ENCODE results near the gene PROM1. TPM values are rescaled to one million over a fixed set of nuclear protein-coding genes. Genes with fewer than 3 reads are reported as not detected.

PROM1 gene
- 276 TPM for total RNA-seq
- 28.8 TPM for polyA plus RNA-seq (ENCODE audit: insufficient read depth, low read depth, low replicate concordance)
- long read RNA-seq, donor 1, partial matches to known transcripts = 0 of 2 reads
- long read RNA-seq, donor 1, other reads (novel, unspliced or antisense) = 0 of 2 reads
- long read RNA-seq, donor 2, partial matches to known transcripts = 0 of 1 reads
- long read RNA-seq, donor 2, other reads (novel, unspliced or antisense) = 0 of 1 reads
- long read RNA-seq, donor 3, full-length matches to known transcripts = 1 of 1 reads
- long read RNA-seq, donor 3, partial matches to known transcripts = 0 of 1 reads
- long read RNA-seq, donor 3, other reads (novel, unspliced or antisense) = 0 of 1 reads
- long read RNA-seq, donor 4, partial matches to known transcripts = 0 of 1 reads
- long read RNA-seq, donor 4, other reads (novel, unspliced or antisense) = 0 of 1 reads
- long read RNA-seq, donor 5 = 0 reads
- long read RNA-seq, donor 6 = 0 reads
- long read RNA-seq, donor 7, full-length matches to known transcripts = 69 of 155 reads
- long read RNA-seq, donor 7, partial matches to known transcripts = 43 of 155 reads
- long read RNA-seq, donor 7, other reads (novel, unspliced or antisense) = 43 of 155 reads
- long read RNA-seq, donor 8, partial matches to known transcripts = 0 of 1 reads
- long read RNA-seq, donor 8, other reads (novel, unspliced or antisense) = 0 of 1 reads
- long read RNA-seq, donor 9, full-length matches to known transcripts = 1 of 1 reads
- long read RNA-seq, donor 9, partial matches to known transcripts = 0 of 1 reads
- long read RNA-seq, donor 9, other reads (novel, unspliced or antisense) = 0 of 1 reads
- long read RNA-seq, donor 10, full-length matches to known transcripts = 2 of 2 reads
- long read RNA-seq, donor 10, partial matches to known transcripts = 0 of 2 reads
- long read RNA-seq, donor 10, other reads (novel, unspliced or antisense) = 0 of 2 reads

- peaks cover 0 to 6% (median 0%) of the 10 kb centered on the region in 3 donors for H3K4me1 ChIP-seq (ENCODE audit: control insufficient read depth in 2 of 3, insufficient read depth in 2 of 3, low read depth in 1 of 3, low read length in 3 of 3)
- peak within 1 kb of the TSS; percentile 65 to 72 (median 70) for H3K4me3 ChIP-seq (ENCODE audit: low read length in 3 of 3)
- peak within 1 kb of the TSS; percentile 13 to 32 for H3K27ac ChIP-seq (ENCODE audit: low read depth in 2 of 2, low read length in 2 of 2)
- intact Hi-C loops (cut with DNase I) = no loop called here
- no peak for TF ChIP-seq CTCF (IDR thresholded peaks at IDR 0.05; ENCODE audit: borderline replicate concordance, extremely low read depth, insufficient read depth)
- H3K9ac ChIP-seq (ENCODE audit: low read length in 3 of 3) = peak within 1 kb of the TSS in 2 of 3 donors; percentile 50 to 67
- FAIRE-seq (no peak), DNase-seq (peak; percentile 83 to 87 (median 84))
- H3K27me3 ChIP-seq (ENCODE audit: control insufficient read depth, insufficient read depth, low read length) = peaks cover 13% of the 10 kb centered on the region
- H3K9me3 ChIP-seq (ENCODE audit: control insufficient read depth in 2 of 3, insufficient read depth in 1 of 3, low read length in 3 of 3) = peaks cover 0 to 5% (median 0%) of the 10 kb centered on the region in 3 donors
- H3K36me3 ChIP-seq (ENCODE audit: control insufficient read depth in 2 of 3, insufficient read depth in 3 of 3, low read length in 3 of 3) = no peaks in the 10 kb centered on the region
Measured at GRCh38 chr4:16083241-16084191, at the start of gene PROM1. Gene PROM1 (minus strand): TSS chr4:16084023. CDS start chr4:16075906, 8,117 bp downstream.

GRCh38 chr4:16133406-16133805, 49.6 kb upstream of the PROM1 start:
- FAIRE-seq (no peak), DNase-seq (no peak)
- intact Hi-C loops (cut with DNase I) = no loop called here
- Histone ChIP-seq H3K36me3 (ENCODE audit: control insufficient read depth in 2 of 3, insufficient read depth in 3 of 3, low read length in 3 of 3) (no peaks in the 10 kb centered on the region), H3K4me1 (ENCODE audit: control insufficient read depth in 2 of 3, insufficient read depth in 2 of 3, low read depth in 1 of 3, low read length in 3 of 3) (no peaks in the 10 kb centered on the region), H3K27ac (ENCODE audit: low read depth in 2 of 2, low read length in 2 of 2) (no peak overlapping the region), H3K4me3 (ENCODE audit: low read length in 3 of 3) (no peak overlapping the region), H3K27me3 (ENCODE audit: control insufficient read depth, insufficient read depth, low read length) (no peaks in the 10 kb centered on the region), H3K9me3 (ENCODE audit: control insufficient read depth in 2 of 3, insufficient read depth in 1 of 3, low read length in 3 of 3) (no peaks in the 10 kb centered on the region), H3K9ac (ENCODE audit: low read length in 3 of 3) (no peak overlapping the region)
- TF ChIP-seq CTCF (IDR thresholded peaks at IDR 0.05; ENCODE audit: borderline replicate concordance, extremely low read depth, insufficient read depth) = no peak

GRCh38 chr4:16131293-16131692, 47.5 kb upstream of the PROM1 start:
- no peak for DNase-seq
- Histone ChIP-seq H3K4me3 (ENCODE audit: low read length in 3 of 3) (no peak overlapping the region), H3K36me3 (ENCODE audit: control insufficient read depth in 2 of 3, insufficient read depth in 3 of 3, low read length in 3 of 3) (no peaks in the 10 kb centered on the region), H3K9me3 (ENCODE audit: control insufficient read depth in 2 of 3, insufficient read depth in 1 of 3, low read length in 3 of 3) (no peaks in the 10 kb centered on the region), H3K4me1 (ENCODE audit: control insufficient read depth in 2 of 3, insufficient read depth in 2 of 3, low read depth in 1 of 3, low read length in 3 of 3) (no peaks in the 10 kb centered on the region), H3K27me3 (ENCODE audit: control insufficient read depth, insufficient read depth, low read length) (no peaks in the 10 kb centered on the region), H3K9ac (ENCODE audit: low read length in 3 of 3) (no peak overlapping the region), H3K27ac (ENCODE audit: low read depth in 2 of 2, low read length in 2 of 2) (no peak overlapping the region)
- no peak for TF ChIP-seq CTCF (IDR thresholded peaks at IDR 0.05; ENCODE audit: borderline replicate concordance, extremely low read depth, insufficient read depth)
- intact Hi-C loops (cut with DNase I) = no loop called here
- no peak for FAIRE-seq

Data from kidney (tissue), 22 donors.